Ramos (cell line): ENCODE data around the gene RAB30.
"Not testable (repeated sequence)": the region's sequence is repeated elsewhere in the genome, so short reads cannot be mapped to it uniquely, and the experiment has no call there.

Source experiments
- in situ Hi-C: fragments of 300-500 bp; cut with MboI; formaldehyde crosslinking; loops from one replicate; pipeline ENCODE4 v1.14.3; 2022; ENCODE audit warnings: low sequenced_read_pairs; ENCODE audit not compliant: unreplicated experiment

The RAB30 gene

GRCh38 chr11:83019888-83020579 is 51.7 kb downstream of the RAB30 start:
- in situ Hi-C loops = no loop called here

GRCh38 chr11:83014951-83015350 is 56.7 kb downstream of the RAB30 start:
- in situ Hi-C loops = no loop called here

- in situ Hi-C loops = no loop called here
These were observed 59.3 kb downstream of the RAB30 start for GRCh38 chr11:83012168-83013067.

GRCh38 chr11:83011333-83012167 is 60.1 kb downstream of the RAB30 start:
- in situ Hi-C loops = no loop called here

GRCh38 chr11:83009999-83010398 is 61.7 kb downstream of the RAB30 start:
- in situ Hi-C loops = no loop called here

- in situ Hi-C loops = not testable (repeated sequence)
These were observed 62.6 kb downstream of the RAB30 start for GRCh38 chr11:83009136-83009535.

- in situ Hi-C loops = no loop called here
These were observed 63.1 kb downstream of the RAB30 start for GRCh38 chr11:83008581-83008923.

GRCh38 chr11:83007909-83008580 is 63.7 kb downstream of the RAB30 start:
- in situ Hi-C loops = no loop called here

GRCh38 chr11:83007477-83007876 is 64.2 kb downstream of the RAB30 start:
- in situ Hi-C loops = no loop called here

- in situ Hi-C loops = no loop called here
These were observed 64.8 kb downstream of the RAB30 start for GRCh38 chr11:83006877-83007330.

GRCh38 chr11:83004746-83005556 is 66.7 kb downstream of the RAB30 start:
- in situ Hi-C loops = no loop called here

GRCh38 chr11:83002522-83002921 is 69.2 kb downstream of the RAB30 start:
- in situ Hi-C loops = no loop called here

GRCh38 chr11:83002053-83002452 is 69.6 kb downstream of the RAB30 start:
- in situ Hi-C loops = no loop called here

- in situ Hi-C loops = no loop called here
These were observed 71.3 kb downstream of the RAB30 start for GRCh38 chr11:83000381-83000780.

GRCh38 chr11:82999232-82999631 is 72.5 kb downstream of the RAB30 start:
- in situ Hi-C loops = no loop called here

- in situ Hi-C loops = no loop called here
These were observed 73.0 kb downstream of the RAB30 start for GRCh38 chr11:82998697-82999096.

GRCh38 chr11:82996966-82997606 is 74.6 kb downstream of the RAB30 start:
- in situ Hi-C loops = no loop called here

GRCh38 chr11:82995754-82996398 is 75.8 kb downstream of the RAB30 start:
- in situ Hi-C loops = no loop called here
